ENCODE results near the gene LPAR1. TPM values are rescaled to one million over a fixed set of nuclear protein-coding genes. Genes with fewer than 3 reads are reported as not detected.

LPAR1 gene
- total RNA-seq, 6 donors from 2014 or later = 9.3 to 28.7 (median 15.6) TPM

GRCh38 chr9:110995420-110996340 lies 42.6 kb downstream of the LPAR1 start:
- Histone ChIP-seq H3K36me3 (no peaks in the 10 kb centered on the region), H3K9me3 (no peaks in the 10 kb centered on the region), H3K4me3 (no peak overlapping the region), H3K4me1 (peaks cover 0 to 7% (median 1%) of the 10 kb centered on the region in 4 donors), H3K27me3 (no peaks in the 10 kb centered on the region), H3K27ac (peak overlapping the region; percentile 14 to 67 (median 50))
- ATAC-seq (ENCODE audit: low FRiP score in 2 of 2) = peak in 1 of 2 donors; percentile 77
- WGBS, 2 donors = 33 to 37% methylated on average over 6 of the region's 6 CpGs
- no peak for DNase-seq
- no peak for TF ChIP-seq POLR2A (IDR thresholded peaks at IDR 0.05)
- TF ChIP-seq POLR2AphosphoS5 (IDR thresholded peaks at IDR 0.05) = no peak
- TF ChIP-seq CTCF (IDR thresholded peaks at IDR 0.05) = no peak
- no peak for TF ChIP-seq EP300 (IDR thresholded peaks at IDR 0.05)

GRCh38 chr9:110994771-110995241 lies 43.5 kb downstream of the LPAR1 start:
- H3K36me3 ChIP-seq = no peaks in the 10 kb centered on the region
- H3K4me1 ChIP-seq = peaks cover 0 to 7% (median 1%) of the 10 kb centered on the region in 4 donors
- no peak overlapping the region for H3K4me3 ChIP-seq
- H3K9me3 ChIP-seq = no peaks in the 10 kb centered on the region
- TF ChIP-seq CTCF (IDR thresholded peaks at IDR 0.05) = no peak
- TF ChIP-seq EP300 (IDR thresholded peaks at IDR 0.05) = peak in 2 of 4 donors; percentile 12 to 65
- TF ChIP-seq POLR2AphosphoS5 (IDR thresholded peaks at IDR 0.05) = peak in 1 of 2 donors; percentile 53
- H3K27me3 ChIP-seq = no peaks in the 10 kb centered on the region
- 29 to 50% methylated on average over 4 of the region's 4 CpGs for WGBS, 2 donors
- ATAC-seq (ENCODE audit: low FRiP score in 2 of 2) (peak in 1 of 2 donors; percentile 11), DNase-seq (no peak)
- peak overlapping the region in 3 of 4 donors; percentile 24 to 40 (median 34) for H3K27ac ChIP-seq

GRCh38 chr9:110990481-110990880 lies 47.8 kb downstream of the LPAR1 start:
- H3K4me1 ChIP-seq = no peaks in the 10 kb centered on the region
- WGBS, 2 donors = 88 to 97% methylated on average over 2 of the region's 2 CpGs
- H3K4me3 ChIP-seq = no peak overlapping the region

GRCh38 chr9:110986529-110986928 lies 51.7 kb downstream of the LPAR1 start:
- Histone ChIP-seq H3K4me1 (no peaks in the 10 kb centered on the region), H3K27me3 (no peaks in the 10 kb centered on the region), H3K4me3 (no peak overlapping the region), H3K36me3 (no peaks in the 10 kb centered on the region), H3K27ac (no peak overlapping the region), H3K9me3 (no peaks in the 10 kb centered on the region)
- 78 to 85% methylated on average over 1 of the region's 1 CpG for WGBS, 2 donors
- no peak for DNase-seq
- no peak for ATAC-seq (ENCODE audit: low FRiP score in 2 of 2)
- TF ChIP-seq POLR2A (IDR thresholded peaks at IDR 0.05) = no peak
- no peak for TF ChIP-seq EP300 (IDR thresholded peaks at IDR 0.05)
- TF ChIP-seq POLR2AphosphoS5 (IDR thresholded peaks at IDR 0.05) = no peak
- TF ChIP-seq CTCF (IDR thresholded peaks at IDR 0.05) = no peak

More at GRCh38 chr9:110990481-110990880, 47.8 kb downstream of the LPAR1 start:
- DNase-seq (no peak), ATAC-seq (ENCODE audit: low FRiP score in 2 of 2) (no peak)
- no peaks in the 10 kb centered on the region for H3K9me3 ChIP-seq
- no peaks in the 10 kb centered on the region for H3K36me3 ChIP-seq
- no peaks in the 10 kb centered on the region for H3K27me3 ChIP-seq
- TF ChIP-seq POLR2A (IDR thresholded peaks at IDR 0.05) (no peak), POLR2AphosphoS5 (IDR thresholded peaks at IDR 0.05) (no peak), EP300 (IDR thresholded peaks at IDR 0.05) (no peak), CTCF (IDR thresholded peaks at IDR 0.05) (no peak)
- H3K27ac ChIP-seq = no peak overlapping the region
